ENCODE data around the gene MYDGF.
"Not testable (repeated sequence)": the region's sequence is repeated elsewhere in the genome, so short reads cannot be mapped to it uniquely, and the experiment has no call there.

Gene MYDGF

DNA sequence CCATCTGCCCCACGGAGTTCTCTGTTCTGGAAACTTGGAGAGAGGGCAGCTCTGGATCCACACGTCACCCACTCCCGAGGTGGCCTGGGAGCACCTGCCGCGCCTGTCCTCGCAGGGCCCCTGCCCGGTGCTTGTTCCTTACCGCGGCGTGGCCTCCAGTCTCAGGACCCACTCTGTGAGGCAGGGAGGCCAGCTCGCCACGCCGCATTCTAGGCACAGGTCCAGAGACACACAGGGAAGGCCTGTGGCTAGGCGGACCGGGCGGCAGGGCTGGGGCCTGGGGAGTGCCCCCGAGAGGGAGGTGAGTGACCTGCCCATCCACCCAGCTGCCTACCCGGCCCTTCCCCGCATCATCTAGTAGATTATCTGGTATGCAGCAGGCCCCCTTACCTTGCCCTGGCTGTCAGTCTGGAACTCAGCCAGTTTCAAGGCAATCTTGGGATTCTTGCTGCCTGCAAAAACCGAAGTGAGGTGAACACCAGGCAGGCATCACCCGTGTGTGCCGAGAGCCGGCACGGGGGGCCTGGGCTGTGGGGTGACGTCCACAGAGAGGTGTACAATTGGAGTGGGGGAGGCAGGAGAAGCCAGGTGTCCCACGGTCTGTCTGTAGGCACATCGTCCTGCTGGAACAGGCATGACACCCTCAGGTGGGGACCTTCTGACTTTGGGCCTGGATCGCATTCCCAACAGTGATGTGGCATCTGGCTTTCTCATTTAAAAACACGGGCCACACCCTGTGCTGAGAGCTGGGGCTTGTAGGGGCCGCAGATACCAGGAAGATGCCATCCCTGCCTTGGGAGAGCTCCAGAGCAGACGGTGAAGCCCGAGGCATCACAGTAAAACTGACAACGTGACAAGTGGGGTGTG, 29.9 kb upstream of the MYDGF start:
- DNase-seq (ENCODE audit: low spot score) = no peak

DNA sequence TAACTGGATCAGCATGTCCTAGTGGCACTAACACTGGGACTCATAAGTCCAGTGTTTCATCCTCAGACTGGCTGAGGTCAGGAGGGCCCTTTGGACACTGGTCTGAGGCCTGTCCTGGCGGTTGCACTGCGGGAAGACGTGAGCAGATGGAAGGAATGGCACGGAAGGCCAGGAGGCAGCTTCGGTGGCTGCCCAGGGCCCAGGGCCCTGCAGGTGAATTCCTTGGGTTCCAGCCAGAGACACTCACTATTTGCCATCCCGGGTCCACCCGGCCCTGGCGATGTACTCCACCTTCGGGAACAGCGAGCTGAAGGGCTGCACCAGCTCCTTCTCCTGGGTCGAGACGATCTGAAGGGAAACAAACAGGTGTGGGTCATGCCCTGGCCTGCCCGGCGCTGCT, 27.2 kb upstream of the MYDGF start:
- DNase-seq (ENCODE audit: low spot score) = no peak

DNA sequence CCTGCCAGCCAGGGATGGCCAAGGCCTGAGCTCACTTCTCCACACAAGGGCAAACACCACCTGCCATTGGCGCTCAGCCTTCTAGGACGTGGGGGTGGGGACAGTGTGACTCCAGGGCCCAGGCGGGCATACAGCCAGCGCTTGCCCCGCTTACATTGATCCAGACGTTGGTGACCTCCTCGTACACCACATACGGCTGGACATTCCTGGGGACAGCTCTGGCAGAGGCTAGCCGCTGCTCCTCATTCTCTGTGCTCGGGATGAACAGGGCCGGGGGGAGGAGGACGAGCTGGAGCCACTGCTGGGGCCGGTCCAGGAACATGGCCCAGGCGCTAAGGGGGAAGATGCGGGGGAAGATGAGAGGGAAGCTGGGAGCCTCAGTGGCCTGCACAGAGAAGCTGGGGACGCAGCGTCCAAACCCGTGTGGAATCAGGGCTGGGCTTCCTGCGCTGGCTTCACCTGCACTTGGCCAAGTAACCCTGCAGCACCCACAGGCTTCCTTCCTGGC, 25.1 kb upstream of the MYDGF start:
- DNase-seq (ENCODE audit: low spot score) = no peak

DNA sequence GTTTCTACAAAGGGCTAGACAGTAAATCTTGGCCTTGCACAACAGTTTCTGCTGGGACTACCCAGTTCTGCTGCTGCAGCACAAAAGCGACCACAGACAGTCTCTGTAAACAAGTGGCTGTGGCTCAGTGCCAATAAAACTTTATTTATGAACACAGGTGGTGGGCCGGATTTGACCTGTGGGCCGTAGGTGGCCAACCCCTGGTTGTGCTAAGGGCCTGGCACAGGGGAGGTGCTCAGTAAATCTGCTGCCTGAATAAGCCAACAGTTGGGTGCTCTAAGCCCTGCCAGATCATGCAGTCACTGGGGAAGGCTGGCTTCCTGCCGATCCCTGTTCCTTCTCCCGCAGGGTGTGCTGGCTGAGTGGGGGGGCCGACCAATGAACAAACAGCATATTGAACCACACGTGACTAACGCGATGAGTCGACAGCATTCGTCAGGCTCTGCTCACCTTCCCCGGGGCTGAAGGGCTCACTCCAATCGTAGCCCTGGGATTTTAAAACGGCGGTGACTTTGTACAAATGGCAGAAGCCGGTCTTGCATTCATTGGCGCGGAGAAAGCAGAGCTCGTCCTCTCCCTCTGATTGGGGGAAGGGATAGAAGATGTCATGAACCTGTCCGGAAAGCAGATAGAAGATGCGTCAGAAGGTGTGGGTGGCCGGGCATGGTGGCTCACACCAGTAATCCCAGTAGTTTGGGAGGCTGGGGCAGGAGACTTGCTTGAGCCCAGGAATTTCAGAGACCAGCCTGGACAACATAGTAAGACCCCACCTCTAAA, 24.3 kb upstream of the MYDGF start:
- peak; percentile 33 for DNase-seq (ENCODE audit: low spot score)

DNA sequence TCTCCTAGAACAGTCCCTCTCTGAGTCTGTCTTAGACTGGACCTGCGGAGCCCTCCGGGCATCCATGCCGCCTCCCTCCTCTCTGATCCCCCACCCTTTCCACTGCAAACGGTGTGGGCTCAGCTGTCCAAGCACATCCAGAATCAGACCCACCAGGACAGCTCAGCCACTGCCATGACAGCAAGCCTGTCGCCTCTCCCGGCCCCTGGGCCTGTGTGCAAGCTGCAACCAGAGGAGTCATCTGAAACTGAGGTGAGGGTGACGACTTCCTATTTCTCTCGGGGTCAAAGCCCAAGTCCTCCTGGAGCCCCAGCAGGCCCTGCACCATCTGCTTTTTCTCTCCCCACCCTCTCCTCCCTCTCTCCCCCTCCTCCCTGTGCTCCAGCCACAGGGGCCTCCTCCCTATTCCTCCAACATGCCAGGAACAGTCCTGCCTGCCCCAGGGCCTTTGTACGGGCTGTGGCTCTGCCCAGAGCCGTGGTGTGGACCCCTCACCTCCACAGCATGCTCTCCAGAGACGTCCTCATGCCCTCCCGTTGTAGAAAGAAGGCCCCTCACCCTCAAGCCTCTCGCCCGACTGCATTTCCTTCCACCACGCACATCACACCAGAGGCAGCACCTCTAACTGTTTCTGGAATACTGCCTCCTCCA, 23.5 kb upstream of the MYDGF start:
- no peak for DNase-seq (ENCODE audit: low spot score)

DNA sequence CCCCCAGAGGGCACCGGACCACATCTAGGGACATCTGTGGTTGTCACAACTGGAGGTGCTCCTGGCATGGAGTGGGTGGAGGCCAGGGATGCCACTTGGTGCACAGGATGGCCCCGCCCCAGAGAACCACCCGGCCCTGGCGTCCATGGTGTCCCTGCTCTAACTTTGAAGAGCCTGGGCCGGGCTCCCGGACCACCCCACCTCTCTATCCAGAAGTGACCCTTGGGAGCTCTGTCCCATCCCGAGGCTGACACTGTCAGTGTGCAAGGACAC, 22.9 kb upstream of the MYDGF start:
- DNase-seq (ENCODE audit: low spot score) = no peak

DNA sequence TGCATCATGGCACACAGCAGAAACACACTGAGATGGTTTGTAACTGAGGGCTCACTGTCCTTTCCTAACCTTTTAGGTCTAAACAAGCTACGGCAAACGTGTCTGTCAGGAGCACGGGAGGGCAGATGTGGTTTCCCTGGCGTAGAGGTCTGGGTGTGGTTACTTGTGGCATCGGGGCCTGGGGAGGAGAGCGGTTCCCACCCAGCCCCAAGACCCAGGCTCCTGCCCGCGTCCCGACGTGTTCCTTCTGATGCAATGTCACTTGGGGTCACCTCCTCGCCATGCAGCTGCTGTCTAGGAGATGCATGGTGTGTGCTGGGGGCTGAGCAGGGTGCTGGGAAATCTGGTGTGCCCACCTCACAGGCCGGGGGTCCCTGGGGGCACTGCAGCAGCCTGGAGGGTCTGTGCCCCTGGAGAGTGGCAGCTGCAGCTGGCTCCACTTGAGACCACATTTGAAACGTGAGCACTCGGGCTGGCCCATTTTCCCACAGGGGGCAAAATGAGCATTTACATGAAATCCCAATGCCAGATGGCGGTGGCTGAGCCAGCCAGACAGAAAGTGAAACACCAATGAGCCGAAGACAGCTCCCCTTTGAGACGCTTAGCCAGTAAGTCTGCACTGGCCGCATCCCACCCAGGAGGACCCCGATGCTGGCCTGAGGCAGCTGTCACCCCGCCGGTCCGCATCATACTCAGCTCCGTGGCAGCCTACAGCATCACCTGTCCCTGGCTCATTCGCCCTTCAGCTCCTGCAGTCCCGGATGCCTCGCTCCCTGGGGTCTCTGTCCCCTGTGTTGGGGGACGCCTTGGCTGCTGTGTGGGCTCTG, 22.3 kb upstream of the MYDGF start:
- DNase-seq (ENCODE audit: low spot score) = no peak

DNA sequence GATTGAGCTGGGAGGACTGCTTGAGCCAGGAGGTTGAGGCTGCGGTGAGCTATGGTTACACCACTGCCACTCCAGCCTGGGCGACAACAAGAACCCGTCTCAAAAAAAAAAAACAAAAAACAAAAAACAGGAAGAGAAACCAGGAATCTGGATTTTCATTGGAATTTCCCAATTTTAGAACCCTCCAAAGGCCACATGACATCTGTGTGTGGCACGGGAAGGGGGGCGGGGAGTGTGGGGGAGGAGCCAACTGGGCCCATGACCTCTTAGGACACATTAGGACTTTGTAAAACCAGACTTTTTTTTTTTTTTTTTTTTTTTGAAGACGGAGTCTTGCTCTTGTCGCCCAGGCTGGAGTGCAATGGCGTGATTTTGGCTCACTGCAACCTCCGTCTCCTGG, 21.2 kb upstream of the MYDGF start:
- no peak for DNase-seq (ENCODE audit: low spot score)

DNA sequence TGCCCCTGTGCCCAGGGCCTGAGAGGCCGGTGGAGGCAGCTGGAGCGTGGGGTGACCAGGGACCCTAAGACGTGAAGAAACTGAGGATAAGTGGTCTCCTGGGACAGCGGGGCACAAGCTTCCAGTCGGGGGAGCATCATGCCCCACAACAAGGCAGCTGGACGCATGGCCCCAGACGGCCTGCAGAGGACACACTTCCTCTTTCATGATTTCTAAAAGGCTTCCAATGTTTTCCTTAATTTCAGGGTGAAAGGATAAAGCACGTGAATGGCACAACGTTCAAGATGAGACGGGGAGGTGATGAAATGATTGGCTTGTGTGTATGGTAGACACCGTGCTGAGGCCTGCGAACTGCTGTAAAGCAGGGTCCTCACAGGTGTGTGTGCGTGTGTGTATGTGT, 20.2 kb upstream of the MYDGF start:
- DNase-seq (ENCODE audit: low spot score) = no peak

DNA sequence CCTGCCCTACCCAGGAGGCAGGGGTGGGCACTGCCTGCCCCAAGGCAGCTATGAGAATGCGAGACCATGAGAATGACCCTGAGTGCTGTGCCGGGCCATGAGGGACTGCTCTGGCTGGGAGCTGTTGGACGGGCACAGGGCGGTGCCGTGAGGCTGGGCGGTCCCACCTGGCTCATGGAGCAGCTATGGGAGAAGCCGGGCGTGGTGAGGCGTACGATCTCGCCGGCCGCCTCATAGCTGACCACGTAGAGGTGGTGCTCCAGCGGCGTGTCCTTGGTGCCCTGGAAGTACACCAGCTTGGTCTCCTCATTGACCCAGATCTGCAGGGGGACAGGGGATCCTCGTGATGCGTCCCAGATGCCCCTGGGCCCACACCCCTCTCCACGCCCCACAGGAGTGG, 19.3 kb upstream of the MYDGF start:
- no peak for DNase-seq (ENCODE audit: low spot score)

DNA sequence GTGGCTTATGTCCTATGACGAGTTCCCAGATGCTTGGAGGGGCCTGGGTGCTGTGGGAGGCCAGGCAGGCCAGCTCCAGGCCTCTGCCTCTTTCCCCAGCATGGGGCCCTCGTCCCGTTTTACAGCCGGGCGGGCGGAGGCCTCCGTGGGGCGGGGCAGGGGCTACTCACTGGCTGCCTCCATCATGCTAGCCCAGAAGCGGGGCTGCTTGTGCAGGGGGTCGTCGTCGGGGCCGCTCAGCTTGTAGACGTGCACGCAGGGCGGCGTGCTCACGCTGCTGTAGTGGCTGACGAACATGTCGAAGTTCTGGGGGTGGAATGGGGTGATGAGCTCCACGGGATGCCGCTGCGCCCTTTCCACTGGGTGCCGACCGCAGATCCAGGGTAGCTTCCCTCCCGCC, 18.4 kb upstream of the MYDGF start:
- DNase-seq (ENCODE audit: low spot score) = no peak

DNA sequence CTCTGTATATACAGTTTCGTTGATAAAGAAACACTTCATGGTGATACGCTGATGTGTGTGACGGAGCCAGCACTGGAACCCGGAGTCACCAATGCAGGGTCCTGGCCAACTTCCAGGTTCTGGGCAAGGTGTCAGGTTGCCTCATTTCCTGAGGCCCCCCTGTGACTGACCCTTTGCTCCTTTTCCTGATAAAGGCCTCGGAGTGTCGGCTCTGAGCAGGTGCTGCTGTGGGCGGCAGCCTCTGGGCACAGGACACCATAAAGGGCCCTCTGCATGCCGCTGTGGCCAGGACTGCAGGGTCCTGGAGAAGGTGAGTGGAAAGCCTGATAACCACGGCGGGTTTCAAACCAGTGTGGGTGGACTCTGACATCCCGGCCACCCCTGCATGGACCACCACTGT, 17.3 kb upstream of the MYDGF start:
- DNase-seq (ENCODE audit: low spot score) = no peak

DNA sequence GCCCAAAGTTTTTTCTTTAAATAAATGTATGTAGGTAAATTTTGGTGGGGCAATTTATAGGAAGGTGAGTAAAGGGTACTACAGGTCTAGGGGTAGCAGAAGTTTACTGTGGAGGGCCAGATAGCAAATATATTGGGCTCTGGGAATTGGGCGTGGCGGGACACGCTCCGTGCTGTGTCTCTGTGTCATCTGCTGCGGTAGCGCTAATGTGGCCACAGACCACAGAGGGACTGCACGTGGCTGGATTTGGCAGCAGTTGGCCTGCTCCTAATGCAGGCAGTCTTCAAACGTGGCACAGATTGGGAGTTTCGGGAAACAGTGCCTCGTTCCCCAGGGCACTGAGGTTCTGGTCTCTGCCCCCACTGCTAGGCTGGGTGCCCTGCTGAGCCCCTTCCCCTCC, 16.6 kb upstream of the MYDGF start:
- DNase-seq (ENCODE audit: low spot score) = no peak

DNA sequence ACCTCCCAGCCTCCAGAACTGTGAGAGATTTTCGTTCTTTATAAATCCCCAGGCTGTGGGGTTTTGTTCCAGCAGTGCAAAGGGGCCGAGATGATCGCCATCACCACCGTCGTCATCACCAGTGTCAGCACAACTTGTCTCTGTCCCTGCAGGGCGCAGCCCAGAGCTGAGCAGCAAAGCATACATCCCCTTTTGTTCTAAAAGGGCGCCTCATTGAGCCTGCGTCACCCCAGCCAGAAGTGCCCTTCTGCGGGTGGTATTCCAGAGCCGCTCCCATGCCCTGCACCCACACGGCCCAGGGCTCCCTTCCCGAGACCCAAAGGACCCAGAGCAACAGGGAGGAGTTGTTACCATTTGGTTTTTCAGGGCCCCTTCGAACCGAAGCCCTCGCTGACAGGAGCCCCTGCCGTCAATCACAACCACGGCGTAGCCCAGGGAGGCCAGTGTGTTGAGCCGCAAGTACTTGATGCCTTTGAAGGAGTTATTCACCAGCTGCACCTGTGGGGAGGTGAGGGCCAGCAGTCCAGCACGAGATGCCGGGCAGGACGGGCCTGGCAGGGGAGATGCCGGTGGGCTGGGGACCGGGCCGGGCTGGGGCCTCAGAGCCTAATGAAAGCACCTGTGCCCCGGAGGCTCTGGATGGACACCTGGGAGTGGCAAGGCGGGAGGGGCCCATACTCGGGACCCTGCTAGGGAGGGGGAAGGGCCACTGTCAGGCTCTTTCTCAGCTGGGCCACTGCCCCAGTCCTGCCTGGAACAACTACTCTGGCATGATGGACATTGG, 14.4 kb upstream of the MYDGF start:
- DNase-seq (ENCODE audit: low spot score) = no peak

DNA sequence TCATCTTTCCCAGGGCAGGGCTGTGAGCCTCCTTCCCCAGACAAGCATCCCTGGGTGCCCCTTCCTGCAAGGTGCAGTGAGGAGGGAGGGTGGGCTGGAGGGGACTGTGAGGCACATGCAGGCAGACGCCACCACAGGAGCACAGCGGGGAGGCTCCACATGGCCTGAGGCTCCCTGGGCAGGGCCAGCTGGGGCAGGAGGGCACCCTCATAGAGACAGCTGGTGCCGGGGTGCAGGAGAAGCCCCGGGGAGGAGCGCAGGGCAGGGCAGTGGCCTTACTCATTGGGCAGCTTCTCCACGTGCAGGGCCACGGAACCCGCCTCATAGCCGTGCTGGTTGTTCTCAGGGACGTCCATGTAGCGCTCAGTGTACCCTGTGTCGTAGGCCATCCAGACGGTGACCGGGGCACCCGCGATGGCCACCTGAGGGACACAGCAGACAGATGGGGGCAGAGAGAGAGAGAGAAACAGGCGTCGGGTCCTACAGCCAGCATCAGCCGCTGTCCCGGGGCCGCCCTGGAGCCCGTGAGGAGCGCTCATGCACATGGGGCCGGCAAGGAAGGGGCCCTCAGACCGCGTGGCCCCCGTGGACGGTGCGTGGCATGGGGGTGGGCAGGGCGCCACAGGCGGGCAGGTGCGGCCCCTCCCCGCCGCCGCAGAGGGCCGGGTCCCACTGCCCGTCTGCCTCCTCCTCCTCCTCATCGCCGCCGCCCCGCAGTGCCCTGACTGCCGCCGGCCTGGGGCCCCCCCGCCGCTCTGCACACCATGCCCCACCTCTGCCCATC, 12.5 kb upstream of the MYDGF start:
- no peak for DNase-seq (ENCODE audit: low spot score)

DNA sequence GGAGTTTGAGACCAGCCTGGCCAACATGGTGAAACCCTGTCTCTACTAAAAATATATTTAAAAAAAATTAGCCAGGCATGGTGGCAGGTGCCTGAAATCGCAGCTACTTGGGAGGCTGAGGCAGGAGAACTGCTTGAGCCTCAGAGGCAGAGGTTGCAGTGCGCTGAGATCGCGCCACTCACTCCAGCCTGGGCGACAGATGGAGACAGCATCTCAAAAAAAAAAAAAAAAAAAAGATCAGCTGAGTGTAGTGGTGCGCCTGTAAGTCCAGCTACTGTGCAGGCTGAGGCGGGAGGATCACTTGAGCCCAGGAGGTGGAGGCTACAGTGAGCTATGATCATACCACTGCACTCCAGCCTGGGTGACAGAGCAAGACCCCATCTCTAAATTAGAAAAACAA, 9.9 kb upstream of the MYDGF start:
- DNase-seq (ENCODE audit: low spot score) = not testable (repeated sequence)

DNA sequence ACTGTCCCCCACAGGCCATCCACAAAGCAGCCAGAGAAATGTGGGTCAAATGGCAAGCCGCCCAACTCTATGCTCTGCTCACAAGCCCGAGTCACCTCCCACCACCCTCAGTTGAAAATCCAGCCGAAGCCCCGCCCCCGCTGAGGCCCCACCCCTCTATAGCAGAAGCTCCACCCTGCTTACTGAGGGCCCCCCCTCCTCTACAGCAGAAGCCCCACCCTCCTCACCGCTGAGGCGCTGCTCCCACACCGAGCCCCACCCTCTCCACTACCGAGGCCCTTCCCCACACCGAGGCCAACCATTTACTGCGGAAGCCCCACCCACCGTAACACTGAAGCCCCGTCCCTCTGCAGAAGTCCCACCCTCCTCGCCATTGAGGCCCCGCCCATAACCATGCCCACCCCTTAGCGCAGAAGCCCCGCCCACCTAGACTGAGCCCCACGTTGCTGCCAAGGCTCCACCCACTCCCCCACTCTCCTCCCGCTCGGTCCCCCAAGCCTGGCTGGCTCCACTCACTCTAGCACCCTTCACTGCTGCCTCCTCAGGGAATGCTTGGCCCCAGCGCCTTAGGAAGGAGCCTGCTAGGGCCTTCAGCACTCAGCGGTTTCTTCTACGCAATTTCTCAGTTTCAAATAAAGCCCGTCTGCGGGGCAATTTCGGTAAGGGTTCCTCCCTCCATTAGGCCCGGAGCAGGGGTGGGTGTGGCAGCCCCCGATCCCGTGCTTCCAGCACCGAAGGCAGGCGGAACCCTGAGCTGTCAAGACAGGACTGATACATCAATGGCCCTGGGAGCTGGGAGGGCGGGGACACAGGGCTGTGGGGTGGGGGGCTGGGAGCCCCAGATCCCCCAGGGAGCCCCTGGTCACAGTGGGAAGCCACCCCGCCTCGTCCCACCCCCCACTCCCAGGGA, 9.0 kb upstream of the MYDGF start:
- peak; percentile 24 for DNase-seq (ENCODE audit: low spot score)

DNA sequence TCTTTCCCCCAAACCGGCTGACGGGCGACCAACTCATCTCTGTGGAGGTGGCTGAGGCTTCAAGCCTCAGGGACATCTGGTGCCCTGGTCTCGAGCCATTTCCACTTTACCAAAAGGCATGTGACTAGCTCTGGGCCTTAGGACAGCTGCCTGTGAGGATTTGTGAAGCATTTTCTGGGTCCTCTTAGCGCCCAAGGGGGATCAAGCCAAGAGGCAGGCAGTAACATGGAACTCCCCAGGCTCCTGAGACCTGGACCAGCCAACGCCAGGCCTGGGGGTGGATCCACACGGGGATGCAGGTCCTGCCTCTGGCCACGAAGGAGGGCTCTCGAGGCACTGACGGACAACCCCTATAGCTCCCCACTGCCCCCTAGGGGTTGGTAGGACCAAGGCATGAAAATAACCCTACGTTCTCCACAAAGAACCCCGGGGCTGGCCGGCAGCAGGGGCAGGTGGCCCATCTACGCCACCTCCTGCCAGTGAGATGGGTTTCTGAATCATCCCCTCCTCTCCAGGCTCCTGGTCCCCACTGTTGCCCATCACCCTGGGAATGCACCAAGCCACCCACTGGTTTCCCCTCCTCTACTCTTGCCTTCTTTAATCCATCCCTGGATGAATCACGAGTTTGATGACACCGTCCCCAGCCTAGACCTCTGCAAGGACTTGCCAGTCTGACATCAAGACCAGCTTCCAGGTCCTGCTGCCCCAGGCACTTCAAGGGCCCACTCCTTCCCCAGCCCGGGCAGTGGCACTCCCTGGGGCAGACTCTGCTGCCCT, 7.0 kb upstream of the MYDGF start:
- peak; percentile 70 for DNase-seq (ENCODE audit: low spot score)

DNA sequence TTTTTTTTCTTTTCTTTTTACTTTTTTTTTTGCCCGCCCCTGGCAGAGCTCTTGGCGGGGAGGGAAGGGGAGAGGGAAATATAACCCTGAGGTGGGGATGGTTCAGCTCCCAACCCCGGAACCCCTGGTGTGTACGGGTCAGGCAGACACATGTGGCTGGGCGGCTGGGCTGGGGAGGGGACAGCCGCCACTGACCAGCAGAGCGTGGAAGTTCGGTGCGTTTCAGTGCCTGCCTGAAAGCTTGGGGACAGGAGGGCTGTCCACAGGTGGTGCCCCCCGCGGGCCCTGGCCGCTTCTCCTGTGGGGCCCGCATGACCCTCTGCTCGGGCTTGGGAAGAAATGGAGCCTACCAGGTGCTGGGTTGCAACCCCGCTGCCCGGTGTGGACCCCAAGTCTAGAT, 5.2 kb upstream of the MYDGF start:
- no peak for DNase-seq (ENCODE audit: low spot score)
